Rectal smooth muscle tissue (tissue), 1 donor: ENCODE data around the gene PLVAP.

Experiments used
- H3K27ac ChIP-seq: one replicate; pipeline ENCODE4 v1.7.0; 2013; ENCODE audit warnings: low read depth, low read length, inconsistent platforms
- H3K27me3 ChIP-seq: one replicate; pipeline ENCODE4 v1.7.0; 2013; ENCODE audit warnings: low read length; ENCODE audit not compliant: control insufficient read depth, insufficient read depth
- H3K36me3 ChIP-seq: one replicate; pipeline ENCODE4 v1.7.0; 2013; ENCODE audit warnings: low read length; ENCODE audit not compliant: control insufficient read depth, insufficient read depth
- H3K4me1 ChIP-seq: one replicate; pipeline ENCODE4 v1.7.0; 2013; ENCODE audit warnings: low read length; ENCODE audit not compliant: control insufficient read depth, insufficient read depth
- H3K4me3 ChIP-seq: one replicate; pipeline ENCODE4 v1.7.0; 2013; ENCODE audit warnings: low read length
- H3K9ac ChIP-seq: one replicate; pipeline ENCODE4 v1.7.0; 2013; ENCODE audit warnings: low read length

Gene PLVAP

DNA sequence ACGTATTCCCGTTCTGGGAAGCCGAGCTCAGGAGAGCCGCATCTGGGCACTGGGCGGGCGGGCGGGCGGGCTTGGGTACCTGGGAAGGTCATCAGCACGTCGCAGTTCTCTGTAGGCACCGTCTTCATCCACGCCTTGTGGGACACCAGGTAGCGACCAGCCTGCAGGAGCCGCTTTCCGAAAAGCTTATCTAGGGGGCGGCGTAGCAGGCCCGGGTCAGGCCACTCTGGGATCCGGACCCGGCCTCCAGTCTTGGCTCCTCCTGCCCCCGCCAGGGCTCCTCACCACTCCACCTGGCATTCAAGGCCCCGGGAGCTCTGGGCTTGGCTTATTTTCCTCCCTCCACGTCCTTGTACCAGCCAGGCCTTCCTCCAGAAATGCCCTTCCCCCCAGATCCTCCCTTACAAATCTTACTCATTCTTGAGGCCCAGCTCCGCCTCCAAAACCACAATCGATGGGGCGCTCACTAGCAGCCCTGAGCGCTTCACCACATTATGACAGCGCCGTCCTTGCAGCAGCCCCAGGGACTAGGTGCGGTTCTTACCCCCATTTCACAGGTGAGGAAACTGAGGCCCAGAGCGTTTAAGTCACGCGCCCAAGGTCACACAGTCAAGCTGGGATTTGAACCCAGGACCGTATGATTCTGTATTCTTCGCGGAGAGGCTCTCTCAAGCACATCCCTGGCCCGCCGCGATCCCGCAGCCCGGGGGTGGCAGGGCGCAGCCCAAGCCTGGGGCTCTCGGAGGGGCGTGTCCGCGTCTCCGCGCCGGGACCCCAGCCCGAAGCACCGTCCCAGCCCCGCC, 43.3 kb downstream of the PLVAP start:
- peaks cover 10% of the 10 kb centered on the region for H3K27me3 ChIP-seq
- H3K9ac ChIP-seq: no peak overlapping the region
- H3K27ac ChIP-seq: no peak overlapping the region
- H3K4me1 ChIP-seq: peaks cover 12% of the 10 kb centered on the region
- no peaks in the 10 kb centered on the region for H3K36me3 ChIP-seq
- peak overlapping the region; percentile 79 for H3K4me3 ChIP-seq

DNA sequence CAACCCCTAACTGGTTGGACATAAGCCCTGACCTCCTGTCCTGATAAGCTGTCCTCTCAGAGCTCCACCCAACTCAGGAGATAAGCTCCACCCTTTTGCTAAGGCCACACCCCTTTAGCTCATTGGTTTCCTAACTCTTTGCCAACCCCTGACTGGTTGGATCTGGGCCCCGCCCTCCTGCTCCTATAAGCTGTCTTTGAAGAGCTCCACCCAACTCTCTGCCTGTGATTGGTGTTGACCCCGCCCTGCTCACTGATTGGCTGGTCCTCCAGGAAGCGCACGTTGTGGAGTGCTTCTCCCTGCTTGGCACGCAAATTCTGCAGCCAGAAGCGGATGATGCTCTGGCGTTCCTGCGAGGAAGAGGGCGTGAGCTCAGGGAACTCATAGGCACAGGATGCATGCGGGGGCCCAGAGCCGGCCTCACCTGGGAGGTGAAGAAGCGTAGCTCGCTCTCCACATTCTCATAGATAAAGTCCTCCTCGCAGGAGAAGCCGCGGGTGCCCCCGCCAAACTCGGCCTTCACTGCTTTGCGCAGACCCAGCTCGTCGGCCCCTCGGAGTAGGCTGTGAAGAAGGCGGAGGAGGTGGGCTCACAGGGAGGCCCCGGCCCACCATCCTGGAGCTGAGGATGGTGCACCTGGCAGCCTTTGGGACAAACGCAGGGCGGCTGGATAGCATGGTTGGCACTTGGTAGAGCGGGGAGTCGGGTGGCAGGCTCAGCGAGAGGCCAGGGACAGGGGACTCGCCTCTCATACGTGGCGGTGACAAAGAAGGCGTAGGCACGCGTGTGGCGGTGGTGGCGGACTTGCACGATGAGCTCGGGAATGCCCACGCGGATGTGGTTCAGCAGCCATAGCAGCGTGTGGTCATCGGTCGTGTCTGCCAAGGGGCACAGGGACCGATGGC, 44.2 kb downstream of the PLVAP start:
- Histone ChIP-seq H3K4me1 (peaks cover 11% of the 10 kb centered on the region), H3K36me3 (no peaks in the 10 kb centered on the region), H3K27ac (no peak overlapping the region), H3K27me3 (peaks cover 10% of the 10 kb centered on the region), H3K9ac (no peak overlapping the region), H3K4me3 (no peak overlapping the region)

- peaks cover 8% of the 10 kb centered on the region for H3K4me1 ChIP-seq
Measured at GRCh38 chr19:17332360-17332676, 44.8 kb downstream of the PLVAP start.

GRCh38 chr19:17331045-17331558, 46.0 kb downstream of the PLVAP start:
- H3K9ac ChIP-seq: no peak overlapping the region
- peaks cover 10% of the 10 kb centered on the region for H3K27me3 ChIP-seq
- H3K4me3 ChIP-seq: no peak overlapping the region
- no peak overlapping the region for H3K27ac ChIP-seq
- H3K4me1 ChIP-seq: peaks cover 8% of the 10 kb centered on the region
- no peaks in the 10 kb centered on the region for H3K36me3 ChIP-seq

More at GRCh38 chr19:17332360-17332676, 44.8 kb downstream of the PLVAP start:
- Histone ChIP-seq H3K4me3 (no peak overlapping the region), H3K9ac (no peak overlapping the region), H3K36me3 (no peaks in the 10 kb centered on the region), H3K27ac (no peak overlapping the region), H3K27me3 (peaks cover 10% of the 10 kb centered on the region)

DNA sequence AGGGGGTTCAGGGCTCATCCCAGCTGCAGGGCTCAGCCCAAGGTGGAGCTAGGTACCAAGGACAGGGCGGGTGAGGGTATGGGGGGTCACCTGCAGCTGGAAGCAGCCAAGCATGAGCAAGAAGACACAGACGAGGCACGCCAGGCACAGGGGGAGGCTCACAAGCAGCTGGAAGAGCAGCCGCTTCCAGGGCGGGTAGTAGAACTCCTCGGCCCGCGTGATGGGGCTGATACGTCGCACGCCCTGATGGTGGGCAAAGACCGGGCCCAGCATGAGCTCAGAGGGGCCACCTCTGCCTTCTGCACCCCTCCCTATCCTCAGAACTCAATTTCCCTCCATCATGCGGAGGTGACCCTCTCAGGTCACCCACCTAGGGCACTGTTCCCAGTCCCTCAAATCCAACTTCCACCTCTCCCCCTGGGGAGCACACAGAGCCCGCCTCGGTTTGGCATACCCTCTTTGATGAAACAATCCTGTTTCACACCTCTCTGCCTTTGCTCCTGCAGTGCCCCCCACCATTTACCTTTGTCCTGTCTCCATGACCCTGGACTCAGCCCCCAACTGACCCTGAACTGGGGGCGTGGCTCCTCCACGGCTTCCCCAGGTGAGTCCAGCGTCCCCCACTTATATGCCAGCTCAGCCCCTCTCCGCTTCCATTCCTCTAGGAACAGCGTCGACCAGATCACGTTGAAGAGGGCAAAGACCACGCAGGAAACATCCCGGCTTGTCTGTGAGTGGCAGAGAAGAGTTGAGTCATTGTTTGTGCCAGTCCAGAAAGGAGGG, 46.7 kb downstream of the PLVAP start:
- Histone ChIP-seq H3K9ac (no peak overlapping the region), H3K36me3 (no peaks in the 10 kb centered on the region), H3K27ac (no peak overlapping the region), H3K4me1 (peaks cover 8% of the 10 kb centered on the region), H3K27me3 (peaks cover 10% of the 10 kb centered on the region), H3K4me3 (no peak overlapping the region)

DNA sequence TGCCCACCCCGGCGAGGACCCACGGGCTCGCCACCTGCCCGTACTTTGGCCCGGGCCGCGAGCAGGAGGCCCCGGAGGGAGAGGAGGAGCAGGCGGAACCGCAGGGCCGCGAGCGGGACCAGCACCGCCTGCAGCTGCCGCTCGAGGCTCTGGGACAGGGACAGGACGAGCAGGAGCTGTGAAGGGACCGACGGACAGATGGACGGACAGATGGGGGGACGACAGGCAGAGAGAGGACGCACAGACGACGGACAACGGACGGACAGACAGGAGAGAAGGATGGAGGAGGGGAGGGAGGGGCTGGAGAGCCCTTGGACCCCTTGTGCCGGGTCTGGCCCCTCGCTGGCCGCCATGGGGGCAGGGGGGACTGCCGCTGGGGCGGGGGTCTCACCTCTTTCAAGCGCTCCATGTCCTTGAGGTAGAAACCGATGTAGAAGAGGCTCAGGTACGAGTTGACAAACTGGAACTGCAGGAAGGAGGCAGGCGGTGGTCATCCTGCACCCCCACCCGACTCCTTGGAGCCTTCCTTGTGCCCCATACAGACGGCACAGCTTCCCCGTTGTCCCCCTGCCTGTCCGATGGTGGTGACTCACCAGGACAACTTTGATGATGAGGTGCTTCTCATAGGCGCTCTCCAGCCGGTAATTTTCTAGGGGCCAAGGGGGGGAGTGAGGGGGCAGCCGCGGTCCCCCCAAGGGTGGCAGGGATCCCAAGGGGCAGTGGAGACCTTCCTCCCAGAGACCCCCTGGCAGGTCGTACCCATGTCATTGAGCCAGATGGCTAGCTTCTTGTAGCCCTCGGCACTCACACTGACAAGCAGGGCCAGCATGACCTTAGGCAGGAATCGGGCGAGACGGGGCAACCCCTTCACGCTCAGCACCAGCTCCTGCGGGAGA, 47.5 kb downstream of the PLVAP start:
- Histone ChIP-seq H3K4me1 (peaks cover 3% of the 10 kb centered on the region), H3K27ac (no peak overlapping the region), H3K4me3 (no peak overlapping the region), H3K27me3 (peaks cover 10% of the 10 kb centered on the region), H3K9ac (no peak overlapping the region), H3K36me3 (no peaks in the 10 kb centered on the region)

DNA sequence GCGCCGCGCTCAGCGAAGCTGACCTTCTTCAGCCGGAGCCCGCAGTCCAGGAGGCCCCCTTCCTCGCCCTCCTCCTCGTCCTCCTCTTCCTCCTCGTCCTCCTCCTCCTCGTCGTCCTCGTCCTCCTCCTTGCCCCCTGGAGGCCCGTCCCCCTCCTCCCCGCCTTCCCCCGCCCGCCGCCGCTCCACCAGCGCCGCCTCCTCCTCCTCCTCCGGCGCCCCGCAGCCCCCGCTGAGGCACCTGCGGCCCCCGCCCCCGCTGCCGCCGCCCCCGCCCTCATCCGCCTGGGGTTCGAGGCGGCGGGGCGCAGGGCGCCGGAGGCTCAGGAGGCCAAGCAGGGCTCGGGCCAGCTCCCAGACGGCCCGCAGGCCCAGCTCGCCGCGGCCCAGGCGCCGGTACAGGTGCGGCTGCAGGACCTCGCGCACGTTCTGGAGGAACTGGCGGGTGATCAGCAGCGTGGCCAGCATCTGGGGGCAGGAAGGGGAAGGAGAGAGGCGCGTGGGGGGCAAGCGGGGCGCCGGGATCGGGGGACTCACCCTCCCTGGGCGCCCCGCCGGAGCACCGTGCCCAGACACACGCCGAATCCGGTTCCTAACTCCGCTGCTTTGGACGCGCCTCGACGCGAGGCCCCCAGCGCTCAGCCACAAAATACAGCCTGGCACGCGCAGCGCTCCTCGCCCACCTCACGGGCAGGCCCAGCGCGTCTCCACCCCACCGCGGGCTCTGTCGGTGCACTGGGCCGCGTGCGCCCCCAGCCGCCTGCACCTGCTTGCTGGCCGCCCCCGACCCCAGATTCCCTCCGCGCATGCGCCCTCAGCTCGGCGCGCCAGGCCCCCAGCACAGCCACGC, 48.4 kb downstream of the PLVAP start:
- H3K4me3 ChIP-seq: peak overlapping the region; percentile 36
- peaks cover 10% of the 10 kb centered on the region for H3K27me3 ChIP-seq
- no peak overlapping the region for H3K9ac ChIP-seq
- no peak overlapping the region for H3K27ac ChIP-seq
- H3K4me1 ChIP-seq: peaks cover 3% of the 10 kb centered on the region
- H3K36me3 ChIP-seq: no peaks in the 10 kb centered on the region

- Histone ChIP-seq H3K9ac (no peak overlapping the region), H3K4me1 (peaks cover 3% of the 10 kb centered on the region), H3K36me3 (no peaks in the 10 kb centered on the region), H3K4me3 (peak overlapping the region; percentile 36), H3K27ac (no peak overlapping the region), H3K27me3 (peaks cover 10% of the 10 kb centered on the region)
Measured at GRCh38 chr19:17327654-17328516, 49.3 kb downstream of the PLVAP start.

DNA sequence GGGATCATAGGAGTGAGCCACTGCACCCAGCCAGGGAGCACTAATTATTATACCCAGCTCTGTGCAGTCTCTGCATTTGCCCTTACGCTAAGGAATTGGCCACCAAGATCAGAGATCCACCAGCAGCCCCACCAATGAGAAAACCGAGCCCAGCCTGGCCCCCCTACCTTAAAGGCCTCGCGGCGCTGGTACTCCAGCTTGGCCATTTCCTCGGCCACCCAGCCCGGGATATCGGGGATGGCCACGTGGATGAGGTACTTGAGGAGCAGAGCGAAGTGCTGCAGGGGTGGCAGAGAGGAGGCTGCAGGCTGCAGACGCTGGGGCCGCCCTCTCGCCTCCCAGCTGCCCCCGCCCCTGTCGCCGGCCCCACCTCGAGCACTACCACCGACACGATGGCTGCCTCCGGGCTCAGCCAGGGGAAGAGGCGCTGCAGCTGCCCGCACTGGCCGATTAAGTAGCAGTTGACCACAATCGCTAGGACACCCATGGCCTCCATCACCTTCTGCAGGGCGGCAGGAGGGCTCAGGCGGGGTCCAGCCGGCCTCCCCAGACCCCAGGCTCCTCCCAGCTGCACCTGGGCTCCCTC, 50.0 kb downstream of the PLVAP start:
- H3K9ac ChIP-seq: no peak overlapping the region
- peaks cover 10% of the 10 kb centered on the region for H3K27me3 ChIP-seq
- H3K4me3 ChIP-seq: no peak overlapping the region
- H3K4me1 ChIP-seq: peaks cover 3% of the 10 kb centered on the region
- no peak overlapping the region for H3K27ac ChIP-seq
- H3K36me3 ChIP-seq: peaks cover 3% of the 10 kb centered on the region

GRCh38 chr19:17326595-17326966, 50.6 kb downstream of the PLVAP start:
- Histone ChIP-seq H3K9ac (no peak overlapping the region), H3K36me3 (peaks cover 3% of the 10 kb centered on the region), H3K27ac (no peak overlapping the region), H3K27me3 (peaks cover 10% of the 10 kb centered on the region), H3K4me1 (peaks cover 3% of the 10 kb centered on the region), H3K4me3 (no peak overlapping the region)
